Loucy (cell line): Measurements from ENCODE around the gene SLFN13.

Experiments
- H2AFZ ChIP-seq: fragments of 200-600 bp; sonication (generic); 2 replicates; pipeline ENCODE4 v1.6.0; 2016; ENCODE audit warnings: antibody characterized with exemption, mild to moderate bottlenecking, low read length, moderate library complexity
- H3F3A ChIP-seq: fragments of 200-600 bp; 2 replicates; pipeline ENCODE4 v1.6.0; 2016; ENCODE audit warnings: antibody characterized with exemption, low read depth, mild to moderate bottlenecking
- H3K27me3 ChIP-seq: fragments of 200-600 bp; sonication (generic); 2 replicates; pipeline ENCODE4 v1.6.1; 2014; ENCODE audit warnings: low read length, mild to moderate bottlenecking; ENCODE audit not compliant: insufficient read depth, poor library complexity, severe bottlenecking
- H3K36me3 ChIP-seq: fragments of 200-600 bp; sonication (generic); 2 replicates; pipeline ENCODE4 v1.6.1; 2016; ENCODE audit warnings: low read length; ENCODE audit not compliant: insufficient read depth
- H3K4me1 ChIP-seq: fragments of 200-600 bp; sonication (generic); 2 replicates; pipeline ENCODE4 v1.5.1; 2014; ENCODE audit warnings: low read length, mild to moderate bottlenecking; ENCODE audit not compliant: insufficient read depth, poor library complexity, severe bottlenecking
- H3K4me2 ChIP-seq: fragments of 200-600 bp; sonication (generic); 2 replicates; pipeline ENCODE4 v1.6.0; 2014; ENCODE audit warnings: antibody characterized with exemption, low read length, low read depth, mild to moderate bottlenecking; ENCODE audit not compliant: poor library complexity, severe bottlenecking
- H3K4me3 ChIP-seq: fragments of 200-600 bp; sonication (generic); 2 replicates; pipeline ENCODE4 v1.5.1; 2014; ENCODE audit warnings: low read length, mild to moderate bottlenecking, mixed read lengths; ENCODE audit not compliant: poor library complexity, severe bottlenecking
- H3K79me2 ChIP-seq: fragments of 200-600 bp; sonication (generic); 2 replicates; pipeline ENCODE4 v1.6.1; 2014; ENCODE audit warnings: low read length; ENCODE audit not compliant: insufficient read depth
- H3K9ac ChIP-seq: fragments of 200-600 bp; sonication (generic); 2 replicates; pipeline ENCODE4 v1.6.0; 2014; ENCODE audit warnings: mild to moderate bottlenecking, low read depth, low read length, moderate library complexity; ENCODE audit not compliant: poor library complexity, severe bottlenecking
- H3K9me2 ChIP-seq: fragments of 200-600 bp; sonication (generic); replicated peaks from 2 replicates; pipeline ENCODE4 v1.6.1; 2016; ENCODE audit warnings: low read depth, low read length, mixed read lengths
- H3K9me3 ChIP-seq: fragments of 200-600 bp; sonication (generic); 2 replicates; pipeline ENCODE4 v1.6.1; 2014; ENCODE audit warnings: mild to moderate bottlenecking, antibody characterized with exemption, low read length, low read depth; ENCODE audit not compliant: insufficient read depth
- H4K20me1 ChIP-seq: fragments of 200-600 bp; sonication (generic); 2 replicates; pipeline ENCODE4 v1.6.0; 2014; ENCODE audit warnings: antibody characterized with exemption, low read length, mild to moderate bottlenecking; ENCODE audit not compliant: insufficient read depth, poor library complexity, severe bottlenecking
- EZH2phosphoT487 ChIP-seq: fragments of 200-600 bp; IDR thresholded peaks from 2 replicates; pipeline ENCODE4 v1.6.1; 2018; ENCODE audit warnings: antibody characterized with exemption, mild to moderate bottlenecking, moderate library complexity, borderline replicate concordance
- TF ChIP-seq, protein P1 (sequence below): fragments of 200-600 bp; sonication (generic); conservative IDR thresholded peaks from 2 replicates; pipeline ENCODE4 v1.5.1; 2014; ENCODE audit warnings: mild to moderate bottlenecking, antibody characterized with exemption, low read length

Gene SLFN13, protein sequence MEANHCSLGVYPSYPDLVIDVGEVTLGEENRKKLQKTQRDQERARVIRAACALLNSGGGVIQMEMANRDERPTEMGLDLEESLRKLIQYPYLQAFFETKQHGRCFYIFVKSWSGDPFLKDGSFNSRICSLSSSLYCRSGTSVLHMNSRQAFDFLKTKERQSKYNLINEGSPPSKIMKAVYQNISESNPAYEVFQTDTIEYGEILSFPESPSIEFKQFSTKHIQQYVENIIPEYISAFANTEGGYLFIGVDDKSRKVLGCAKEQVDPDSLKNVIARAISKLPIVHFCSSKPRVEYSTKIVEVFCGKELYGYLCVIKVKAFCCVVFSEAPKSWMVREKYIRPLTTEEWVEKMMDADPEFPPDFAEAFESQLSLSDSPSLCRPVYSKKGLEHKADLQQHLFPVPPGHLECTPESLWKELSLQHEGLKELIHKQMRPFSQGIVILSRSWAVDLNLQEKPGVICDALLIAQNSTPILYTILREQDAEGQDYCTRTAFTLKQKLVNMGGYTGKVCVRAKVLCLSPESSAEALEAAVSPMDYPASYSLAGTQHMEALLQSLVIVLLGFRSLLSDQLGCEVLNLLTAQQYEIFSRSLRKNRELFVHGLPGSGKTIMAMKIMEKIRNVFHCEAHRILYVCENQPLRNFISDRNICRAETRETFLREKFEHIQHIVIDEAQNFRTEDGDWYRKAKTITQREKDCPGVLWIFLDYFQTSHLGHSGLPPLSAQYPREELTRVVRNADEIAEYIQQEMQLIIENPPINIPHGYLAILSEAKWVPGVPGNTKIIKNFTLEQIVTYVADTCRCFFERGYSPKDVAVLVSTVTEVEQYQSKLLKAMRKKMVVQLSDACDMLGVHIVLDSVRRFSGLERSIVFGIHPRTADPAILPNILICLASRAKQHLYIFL

DNA sequence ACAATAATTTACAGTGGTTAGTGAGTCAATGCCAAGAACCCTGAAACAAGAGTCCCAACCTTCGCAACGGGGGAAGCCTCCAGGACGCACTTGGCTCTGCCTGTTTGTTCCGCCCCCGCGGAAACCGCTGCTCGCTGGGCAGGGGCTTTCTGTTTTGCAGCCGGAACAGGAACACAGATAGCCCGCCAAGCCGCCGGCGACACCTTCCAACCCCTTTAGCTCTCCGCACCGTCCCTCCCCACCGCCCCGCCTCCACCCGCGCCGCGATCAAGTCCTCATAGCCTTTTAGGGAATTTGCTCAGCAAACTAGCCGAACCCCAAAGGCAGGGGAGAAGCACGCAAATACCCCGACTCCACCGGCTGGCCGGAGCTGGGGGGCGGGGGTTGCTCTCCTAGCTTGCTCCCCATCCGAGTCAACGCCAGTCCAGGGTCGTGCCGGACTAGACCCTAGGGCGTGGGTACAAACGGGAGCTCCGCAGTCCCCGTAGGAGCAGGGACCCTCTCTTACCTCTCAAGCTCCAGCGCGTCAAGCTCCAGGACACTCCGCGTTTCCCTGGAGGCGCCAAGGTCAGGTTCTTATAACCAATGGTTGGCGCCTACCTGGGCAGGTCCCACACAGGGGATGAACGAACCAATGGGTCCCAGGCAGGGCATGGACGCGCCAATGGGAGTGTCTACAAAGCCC lies at the start of gene SLFN13:
TSS of gene SLFN13 (minus strand) at position 553 of the 685 bp plus-strand sequence. CDS start 3,086 bp downstream, outside the sequence.
- TF ChIP-seq, protein P1, sequence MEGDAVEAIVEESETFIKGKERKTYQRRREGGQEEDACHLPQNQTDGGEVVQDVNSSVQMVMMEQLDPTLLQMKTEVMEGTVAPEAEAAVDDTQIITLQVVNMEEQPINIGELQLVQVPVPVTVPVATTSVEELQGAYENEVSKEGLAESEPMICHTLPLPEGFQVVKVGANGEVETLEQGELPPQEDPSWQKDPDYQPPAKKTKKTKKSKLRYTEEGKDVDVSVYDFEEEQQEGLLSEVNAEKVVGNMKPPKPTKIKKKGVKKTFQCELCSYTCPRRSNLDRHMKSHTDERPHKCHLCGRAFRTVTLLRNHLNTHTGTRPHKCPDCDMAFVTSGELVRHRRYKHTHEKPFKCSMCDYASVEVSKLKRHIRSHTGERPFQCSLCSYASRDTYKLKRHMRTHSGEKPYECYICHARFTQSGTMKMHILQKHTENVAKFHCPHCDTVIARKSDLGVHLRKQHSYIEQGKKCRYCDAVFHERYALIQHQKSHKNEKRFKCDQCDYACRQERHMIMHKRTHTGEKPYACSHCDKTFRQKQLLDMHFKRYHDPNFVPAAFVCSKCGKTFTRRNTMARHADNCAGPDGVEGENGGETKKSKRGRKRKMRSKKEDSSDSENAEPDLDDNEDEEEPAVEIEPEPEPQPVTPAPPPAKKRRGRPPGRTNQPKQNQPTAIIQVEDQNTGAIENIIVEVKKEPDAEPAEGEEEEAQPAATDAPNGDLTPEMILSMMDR: no peak
- TF ChIP-seq EZH2phosphoT487: no peak
- Histone ChIP-seq H3K9ac (peak within 1 kb of the TSS; percentile 33), H3K9me2 (no peaks in the 10 kb centered on the region), H3K79me2 (no peaks in the 10 kb centered on the region), H3K36me3 (no peaks in the 10 kb centered on the region), H3K4me2 (peak within 1 kb of the TSS; percentile 51), H3K9me3 (no peaks in the 10 kb centered on the region), H4K20me1 (no peaks in the 10 kb centered on the region), H3K4me1 (peaks cover 6% of the 10 kb centered on the region), H3K4me3 (peak within 1 kb of the TSS; percentile 68), H2AFZ (peak within 1 kb of the TSS; percentile 69), H3F3A (no peaks in the 10 kb centered on the region), H3K27me3 (no peaks in the 10 kb centered on the region)

DNA sequence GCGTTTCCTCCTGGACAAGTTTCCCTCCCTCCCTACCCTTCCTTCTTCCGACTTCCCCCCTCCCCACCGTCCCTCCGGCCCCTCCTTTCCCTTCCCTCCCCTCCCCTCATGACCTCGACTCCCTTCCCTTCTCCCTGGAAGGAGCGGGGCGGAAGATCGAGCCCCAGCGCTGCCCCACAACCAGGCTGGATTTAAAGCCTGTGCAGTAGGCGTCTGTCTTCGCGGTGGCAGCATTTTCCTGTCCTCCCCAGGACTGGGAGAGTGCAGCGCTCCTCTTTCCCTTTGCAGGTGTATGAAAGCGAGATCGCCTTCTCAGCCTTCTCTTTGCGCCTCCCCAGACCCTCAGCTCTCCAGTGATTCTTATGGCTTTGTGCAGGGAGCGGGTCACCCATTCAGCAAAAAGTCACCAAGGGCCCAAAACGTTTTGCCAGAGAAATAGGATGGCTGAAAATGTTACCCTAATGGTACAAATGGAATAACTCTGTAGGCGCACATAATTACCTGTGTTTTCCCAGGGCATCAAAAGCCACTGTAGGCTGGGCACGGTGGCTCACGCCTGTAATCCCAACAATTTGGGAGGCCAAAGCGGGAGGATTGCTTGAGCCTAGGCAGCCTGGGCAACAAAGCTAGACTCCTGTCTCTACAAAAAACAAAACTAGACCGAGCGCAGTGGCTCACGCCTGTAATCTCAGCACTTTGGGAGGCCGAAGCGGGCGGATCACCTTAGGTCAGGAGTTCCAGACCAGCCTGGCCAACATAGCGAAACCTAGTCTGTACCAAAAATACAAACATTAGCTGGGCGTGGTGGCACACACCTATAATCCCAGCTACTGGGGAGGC lies 48.1 kb upstream of the SLFN13 start:
- no peak overlapping the region for H3K4me2 ChIP-seq
- H3K9me2 ChIP-seq: no peaks in the 10 kb centered on the region
- no peak for TF ChIP-seq EZH2phosphoT487
- H3K36me3 ChIP-seq: no peaks in the 10 kb centered on the region
- no peaks in the 10 kb centered on the region for H3K4me1 ChIP-seq
- no peaks in the 10 kb centered on the region for H3K27me3 ChIP-seq
- H3K79me2 ChIP-seq: no peaks in the 10 kb centered on the region
- no peak overlapping the region for H3K9ac ChIP-seq
- H4K20me1 ChIP-seq: no peaks in the 10 kb centered on the region
- no peak overlapping the region for H2AFZ ChIP-seq
- no peaks in the 10 kb centered on the region for H3K9me3 ChIP-seq
- no peak overlapping the region for H3K4me3 ChIP-seq
- H3F3A ChIP-seq: no peaks in the 10 kb centered on the region

DNA sequence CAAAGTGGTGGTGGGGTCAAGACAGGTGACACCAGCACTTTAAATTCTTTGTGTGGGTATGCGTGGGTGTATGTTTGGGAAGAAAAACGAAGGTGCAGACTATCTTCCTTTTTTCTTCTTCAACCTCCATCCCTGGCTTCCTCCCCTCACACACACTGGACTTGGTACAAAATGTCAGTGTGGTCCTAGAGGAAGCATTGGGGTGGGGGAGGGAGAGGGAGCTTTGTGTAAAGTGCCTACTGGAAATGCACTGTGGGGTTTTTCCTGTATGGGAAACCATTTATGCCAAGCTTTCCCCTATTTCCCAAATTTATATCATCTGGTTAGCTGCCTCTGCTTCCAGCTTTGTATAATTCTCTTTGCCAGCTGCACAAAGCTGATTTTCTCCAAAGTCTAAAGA lies 44.5 kb upstream of the SLFN13 start:
- TF ChIP-seq, protein P1: no peak
- TF ChIP-seq EZH2phosphoT487: no peak
- no peaks in the 10 kb centered on the region for H3K9me3 ChIP-seq
- H4K20me1 ChIP-seq: no peaks in the 10 kb centered on the region
- no peak overlapping the region for H2AFZ ChIP-seq
- H3K79me2 ChIP-seq: no peaks in the 10 kb centered on the region
- H3K4me2 ChIP-seq: no peak overlapping the region
- H3K4me1 ChIP-seq: no peaks in the 10 kb centered on the region
- no peaks in the 10 kb centered on the region for H3K36me3 ChIP-seq
- no peaks in the 10 kb centered on the region for H3F3A ChIP-seq
- H3K27me3 ChIP-seq: peaks cover 12% of the 10 kb centered on the region
- no peak overlapping the region for H3K9ac ChIP-seq
- no peaks in the 10 kb centered on the region for H3K9me2 ChIP-seq
- no peak overlapping the region for H3K4me3 ChIP-seq
